ENCODE results near the gene B9D1.

- TF ChIP-seq EZH2 (IDR thresholded peaks at IDR 0.05; ENCODE audit: borderline replicate concordance, low read depth, low read length, severe bottlenecking) (no peak), CTCF (IDR thresholded peaks at IDR 0.05; ENCODE audit: borderline replicate concordance, extremely low read depth, low read length, poor library complexity, severe bottlenecking) (no peak)
These were observed 65.4 kb downstream of the B9D1 start for GRCh38 chr17:19296786-19297778.
